HFFc6 (cell line): ENCODE results near the gene TOR2A. TPM values are rescaled to one million over a fixed set of nuclear protein-coding genes. Genes with fewer than 3 reads are reported as not detected.
A peak's percentile ranks its signal among the peaks of the same experiment; 100 is the strongest.

Experiments used
- DNase-seq: peaks from one replicate; pipeline ENCODE4 v3.0.0-alpha.2; 2018
- H3K27ac Mint-ChIP-seq: 2 replicates; pipeline ENCODE4 v1.8.0; 2020; ENCODE audit warnings: mild to moderate bottlenecking, mixed read lengths
- H3K27me3 Mint-ChIP-seq: 2 replicates; pipeline ENCODE4 v1.8.0; 2021; ENCODE audit warnings: mild to moderate bottlenecking, moderate library complexity, mixed read lengths; ENCODE audit not compliant: insufficient read depth
- H3K36me3 Mint-ChIP-seq: 2 replicates; pipeline ENCODE4 v1.8.0; 2021; ENCODE audit warnings: low read depth, mixed read lengths
- H3K4me1 Mint-ChIP-seq: 2 replicates; pipeline ENCODE4 v1.8.0; 2020; ENCODE audit warnings: low read depth, mixed read lengths
- H3K4me3 Mint-ChIP-seq: 2 replicates; pipeline ENCODE4 v1.8.0; 2020; ENCODE audit warnings: mild to moderate bottlenecking, moderate library complexity, mixed read lengths
- H3K9me3 Mint-ChIP-seq: 2 replicates; pipeline ENCODE4 v1.8.0; 2020; ENCODE audit warnings: mild to moderate bottlenecking, mixed read lengths
- CTCF ChIP-seq: fragments of 200-600 bp; sonication (generic); IDR thresholded peaks from 2 replicates; pipeline ENCODE4 v1.5.0; 2021; ENCODE audit warnings: antibody characterized with exemption, mild to moderate bottlenecking
- total RNA-seq, 6 experiments: library from RNA; stranded (reverse); fragmentation: NEBNext Ultra II Directional; extraction: Animal tissue kit (Norgen Biotek cat#: 25700); gene quantifications; 2 replicates in 1 of 6; 3 replicates in 5 of 6; pipeline ENCODE4 v1.2.3, GENCODE V29; 2021

Gene TOR2A
- total RNA-seq, 6 experiments from 2014 or later, result 6.6 to 8.3 (median 8.1) TPM

GRCh38 chr9:127767909-127768331, 32.8 kb upstream of the TOR2A start:
- no peak overlapping the region for H3K27ac Mint-ChIP-seq
- TF ChIP-seq CTCF, result no peak
- no peak overlapping the region for H3K4me3 Mint-ChIP-seq
- no peaks in the 10 kb centered on the region for H3K9me3 Mint-ChIP-seq
- H3K36me3 Mint-ChIP-seq, result no peaks in the 10 kb centered on the region
- peaks cover 8% of the 10 kb centered on the region for H3K4me1 Mint-ChIP-seq
- DNase-seq, result no peak
- H3K27me3 Mint-ChIP-seq, result peaks cover 20% of the 10 kb centered on the region

- H3K27ac Mint-ChIP-seq, result no peak overlapping the region
- H3K27me3 Mint-ChIP-seq, result peaks cover 21% of the 10 kb centered on the region
- peaks cover 8% of the 10 kb centered on the region for H3K4me1 Mint-ChIP-seq
- H3K9me3 Mint-ChIP-seq, result no peaks in the 10 kb centered on the region
- TF ChIP-seq CTCF, result no peak
- no peaks in the 10 kb centered on the region for H3K36me3 Mint-ChIP-seq
- DNase-seq, result no peak
- no peak overlapping the region for H3K4me3 Mint-ChIP-seq
Measured at GRCh38 chr9:127767410-127767809, 32.3 kb upstream of the TOR2A start.

GRCh38 chr9:127765418-127765817, 30.3 kb upstream of the TOR2A start:
- no peak for TF ChIP-seq CTCF
- H3K4me1 Mint-ChIP-seq, result peaks cover 1% of the 10 kb centered on the region

GRCh38 chr9:127763918-127764384, 28.9 kb upstream of the TOR2A start:
- H3K4me1 Mint-ChIP-seq, result no peaks in the 10 kb centered on the region
- H3K4me3 Mint-ChIP-seq, result no peak overlapping the region
- DNase-seq, result no peak
- H3K27me3 Mint-ChIP-seq, result peaks cover 23% of the 10 kb centered on the region
- H3K27ac Mint-ChIP-seq, result no peak overlapping the region
- H3K36me3 Mint-ChIP-seq, result no peaks in the 10 kb centered on the region
- peak; percentile 58 for TF ChIP-seq CTCF
- no peaks in the 10 kb centered on the region for H3K9me3 Mint-ChIP-seq

More at GRCh38 chr9:127765418-127765817, 30.3 kb upstream of the TOR2A start:
- Mint-ChIP-seq H3K27ac (no peak overlapping the region), H3K4me3 (no peak overlapping the region), H3K27me3 (peaks cover 26% of the 10 kb centered on the region), H3K36me3 (no peaks in the 10 kb centered on the region), H3K9me3 (no peaks in the 10 kb centered on the region)
- no peak for DNase-seq

- H3K27ac Mint-ChIP-seq, result no peak overlapping the region
- H3K9me3 Mint-ChIP-seq, result no peaks in the 10 kb centered on the region
- no peak for DNase-seq
- H3K36me3 Mint-ChIP-seq, result no peaks in the 10 kb centered on the region
- no peak for TF ChIP-seq CTCF
- no peak overlapping the region for H3K4me3 Mint-ChIP-seq
- no peaks in the 10 kb centered on the region for H3K4me1 Mint-ChIP-seq
- H3K27me3 Mint-ChIP-seq, result peaks cover 26% of the 10 kb centered on the region
Measured at GRCh38 chr9:127762111-127762676, 27.1 kb upstream of the TOR2A start.
